Amygdala (tissue), 56 donors: ENCODE results near the gene SLC66A3.

Experiments used
- DNase-seq, 56 donors: peaks; one replicate each; lab custom pipeline; 2025; lab: John Stamatoyannopoulos, UW

Gene SLC66A3

GRCh38 chr2:11133936-11134320 lies 21.3 kb upstream of the SLC66A3 start:
- DNase-seq = no peak

GRCh38 chr2:11134349-11134748 lies 20.9 kb upstream of the SLC66A3 start:
- DNase-seq = no peak

- DNase-seq = no peak
Observed at GRCh38 chr2:11140492-11140891, 14.8 kb upstream of the SLC66A3 start.

GRCh38 chr2:11141319-11141718 lies 13.9 kb upstream of the SLC66A3 start:
- no peak for DNase-seq

GRCh38 chr2:11142330-11142729 lies 12.9 kb upstream of the SLC66A3 start:
- no peak for DNase-seq

GRCh38 chr2:11142987-11143386 lies 12.3 kb upstream of the SLC66A3 start:
- no peak for DNase-seq

- no peak for DNase-seq
Observed at GRCh38 chr2:11144077-11144737, 11.1 kb upstream of the SLC66A3 start.

- no peak for DNase-seq
Observed at GRCh38 chr2:11144738-11145079, 10.6 kb upstream of the SLC66A3 start.

GRCh38 chr2:11145350-11145749 lies 9.9 kb upstream of the SLC66A3 start:
- DNase-seq = no peak

GRCh38 chr2:11146076-11146475 lies 9.2 kb upstream of the SLC66A3 start:
- DNase-seq = no peak

- DNase-seq = no peak
Observed at GRCh38 chr2:11147263-11147662, 8.0 kb upstream of the SLC66A3 start.

GRCh38 chr2:11152591-11152990 lies 2.7 kb upstream of the SLC66A3 start:
- DNase-seq = no peak

GRCh38 chr2:11154016-11154922 lies 998 bp upstream of the SLC66A3 start:
- DNase-seq = peak in 6 of 56 donors; percentile 20 to 62 (median 48)

- DNase-seq = peak; percentile 34 to 98 (median 90)
Observed at GRCh38 chr2:11154923-11155380, 315 bp upstream of the SLC66A3 start.

- DNase-seq = no peak
Observed at GRCh38 chr2:11156396-11157075, 1.3 kb downstream of the SLC66A3 start.

GRCh38 chr2:11157296-11157695 lies 2.0 kb downstream of the SLC66A3 start:
- DNase-seq = no peak

- DNase-seq = no peak
Observed at GRCh38 chr2:11157731-11158130, 2.5 kb downstream of the SLC66A3 start.

- no peak for DNase-seq
Observed at GRCh38 chr2:11158916-11159573, 3.8 kb downstream of the SLC66A3 start.

GRCh38 chr2:11159574-11160170 lies 4.4 kb downstream of the SLC66A3 start:
- no peak for DNase-seq

GRCh38 chr2:11160256-11160655 lies 5.0 kb downstream of the SLC66A3 start:
- no peak for DNase-seq
